Measurements from ENCODE around the gene DNAH12. TPM values are rescaled to one million over a fixed set of nuclear protein-coding genes. Genes with fewer than 3 reads are reported as not detected.

Gene DNAH12
- 0.05 to 0.16 TPM (median 0.08 TPM) in 3 of 5 replicates, not detected in the others for total RNA-seq (2022; extraction: Qiagen RNA extraction; ENCODE audit: low read depth)

DNA sequence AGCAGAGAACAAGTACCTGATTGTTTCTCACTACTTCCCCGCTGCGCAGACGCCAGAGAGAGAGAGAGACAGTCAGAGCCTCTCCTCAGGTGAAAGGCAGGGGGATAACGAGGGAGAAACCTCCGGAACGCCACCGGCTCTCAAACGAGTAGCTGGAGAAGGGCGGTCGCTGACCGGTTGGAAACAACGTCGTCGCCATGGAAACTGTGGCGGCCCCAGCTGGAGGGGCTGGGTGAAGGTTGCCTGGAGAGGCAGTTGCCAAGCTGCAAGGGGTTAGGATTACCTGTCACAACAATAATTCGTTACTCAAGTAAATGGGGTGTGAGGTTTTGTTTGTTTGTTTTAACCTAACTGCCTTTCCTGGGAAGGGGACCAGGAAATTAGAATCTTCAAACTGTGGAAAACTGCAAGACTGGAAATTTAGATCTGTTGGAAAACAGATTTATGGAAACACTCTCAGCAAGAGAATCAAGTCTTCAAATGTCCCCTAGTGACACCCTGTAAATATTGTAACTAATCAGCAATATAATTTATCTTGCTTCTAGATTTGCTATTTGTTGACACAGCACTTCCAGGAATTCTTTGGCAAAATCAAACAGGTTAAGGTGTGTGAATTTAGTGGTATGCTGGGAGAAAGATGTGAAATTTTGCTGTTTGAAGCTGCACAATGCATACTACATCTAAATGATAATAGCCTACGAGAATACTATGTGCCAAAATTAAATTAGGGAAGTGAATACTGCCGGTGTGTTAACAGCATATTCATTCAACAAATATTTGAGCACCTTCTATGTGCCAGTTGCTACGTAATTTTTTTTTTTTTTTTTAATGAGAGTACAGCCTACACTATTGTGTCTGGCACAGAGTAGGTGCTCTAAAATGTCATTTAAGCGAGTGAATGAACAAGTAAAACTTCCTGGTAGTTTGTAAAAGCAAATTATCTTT, at the start of gene DNAH12:
Gene DNAH12, minus strand, starts transcription at position 164 of the 945 bp plus-strand sequence. CDS start 1,474 bp downstream, outside the sequence.

GRCh38 chr3:57555738-57556458, 11.8 kb upstream of the DNAH12 start, which contains the start of gene PDE12:
TSS of gene PDE12 (plus strand) at chr3:57556274. CDS start at chr3:57556380, 106 bp downstream.

GRCh38 chr3:57292159-57292896, 251.8 kb downstream of the DNAH12 start, which contains the start of gene ASB14:
TSS of gene ASB14 (minus strand) at chr3:57292685. CDS start at chr3:57292033, 652 bp downstream.

Other genes starting within 250 kb of the DNAH12 start
- gene PDE12, start 11.9 kb upstream of the DNAH12 start, total RNA-seq (2022; extraction: Qiagen RNA extraction; ENCODE audit: low read depth): 14.4 to 16.8 TPM (median 16.3 TPM) in 5 replicates
- gene ARF4, start 53.0 kb upstream of the DNAH12 start, total RNA-seq (2022; extraction: Qiagen RNA extraction; ENCODE audit: low read depth): 151 to 175 TPM (median 156 TPM) in 5 replicates
- gene DENND6A, start 148.7 kb upstream of the DNAH12 start, total RNA-seq (2022; extraction: Qiagen RNA extraction; ENCODE audit: low read depth): 6.4 to 7.2 TPM (median 6.7 TPM) in 5 replicates
- gene SLMAP, start 212.0 kb upstream of the DNAH12 start, total RNA-seq (2022; extraction: Qiagen RNA extraction; ENCODE audit: low read depth): 19.9 to 27.5 TPM (median 23.7 TPM) in 5 replicates

All from A549 treated with GW870086 at 1 μM for 4 hours (cell line).